Measurements from ENCODE around the gene BTK.
"Not testable (repeated sequence)": the region's sequence is repeated elsewhere in the genome, so short reads cannot be mapped to it uniquely, and the experiment has no call there.

Gene BTK

DNA sequence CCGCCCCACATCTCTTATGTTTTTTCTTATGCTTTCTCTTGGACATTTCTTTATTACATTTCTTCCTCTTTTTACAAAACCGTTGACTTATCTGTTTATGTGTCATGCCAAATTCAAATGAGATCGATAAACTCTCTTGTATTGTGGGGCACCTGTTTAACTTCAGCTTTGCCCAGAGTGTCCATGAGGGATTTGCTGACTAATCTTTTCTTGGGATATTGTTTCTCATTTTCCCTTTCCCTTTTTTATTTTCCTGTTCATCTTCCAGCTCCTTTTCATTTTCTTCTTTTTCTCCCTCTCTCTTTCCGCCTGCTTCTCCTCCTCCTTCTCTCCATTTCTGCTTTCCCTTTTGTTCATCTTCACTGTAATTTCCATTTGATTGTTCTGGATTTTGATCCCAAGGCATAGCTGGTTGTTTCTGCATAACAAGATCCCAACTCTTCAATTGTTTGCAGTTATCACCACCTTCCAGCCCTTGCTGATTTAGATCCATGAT is 48.2 kb downstream of the BTK start:
- no peak for DNase-seq (ENCODE audit: low read depth in 2 of 2)

DNA sequence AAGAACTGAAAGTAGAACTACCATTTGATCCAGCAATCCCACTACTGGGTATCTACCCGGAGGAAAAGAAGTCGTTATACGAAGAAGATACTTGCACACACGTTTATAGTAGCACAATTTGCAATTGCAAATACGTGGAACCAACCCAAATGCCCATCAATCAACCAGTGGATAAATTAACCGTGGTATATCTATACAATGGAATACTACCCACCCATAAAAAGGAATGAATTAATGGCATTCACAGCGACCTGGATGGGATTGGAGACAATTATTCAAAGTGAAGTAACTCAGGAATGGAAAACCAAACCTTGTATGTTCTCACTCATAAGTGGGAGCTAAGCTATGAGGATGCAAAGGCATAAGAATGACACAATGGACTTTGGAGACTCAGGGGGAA is 51.7 kb downstream of the BTK start:
- not testable (repeated sequence) for DNase-seq (ENCODE audit: low read depth in 2 of 2)

DNA sequence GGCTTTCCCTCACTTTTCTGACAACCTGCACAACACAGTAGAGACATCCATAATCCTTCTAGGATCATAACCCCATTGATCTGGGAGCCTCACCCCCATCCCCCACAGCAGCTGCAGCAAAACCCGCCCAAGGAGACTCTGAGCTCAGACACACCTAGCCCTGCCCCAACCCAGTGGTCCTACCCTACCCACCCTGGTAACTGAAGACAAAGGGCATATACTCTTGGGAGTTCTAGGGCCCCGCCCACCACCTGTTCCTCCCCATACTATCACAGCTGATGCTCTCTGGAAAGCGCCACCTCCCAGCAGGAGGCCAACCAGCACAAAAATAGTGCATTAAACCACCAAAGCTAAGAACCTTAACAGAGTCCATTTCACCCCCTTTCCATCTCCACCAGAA is 59.4 kb downstream of the BTK start:
- not testable (repeated sequence) for DNase-seq (ENCODE audit: low read depth in 2 of 2)

DNA sequence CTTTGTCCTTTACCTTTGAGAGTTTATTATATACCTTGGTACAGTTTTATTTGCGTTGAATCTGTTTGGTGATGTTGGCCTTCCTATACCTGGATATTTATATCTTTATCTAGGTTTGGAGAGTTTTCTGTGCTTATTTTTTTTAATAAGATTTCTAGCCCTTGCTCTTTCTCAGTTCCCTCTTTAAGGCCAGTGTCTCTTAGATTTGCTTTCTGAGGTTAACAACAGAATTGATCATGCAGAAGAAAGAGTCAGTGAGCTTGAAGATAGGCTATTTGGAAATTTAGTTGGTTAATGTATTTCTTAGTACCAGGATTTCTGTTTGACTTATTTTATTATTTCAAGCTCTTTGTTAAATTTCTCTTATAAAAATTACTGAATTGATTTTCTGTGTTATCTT is 82.2 kb downstream of the BTK start:
- DNase-seq (ENCODE audit: low read depth in 2 of 2), result no peak
